Cardiac fibroblast (primary cell): ENCODE data around the gene ADM.
A peak's percentile ranks its signal among the peaks of the same experiment; 100 is the strongest.

Experiments
- DNase-seq, 2 donors: peaks; one replicate each; pipeline versions ENCODE4 v3.0.0 to v3.0.0-alpha.2; 2010; ENCODE audit warnings: low read depth in 2 of 2
- H3K4me3 ChIP-seq, 2 donors: replicated peaks in 1 of 2; 1 replicate in 1 of 2; 2 replicates in 1 of 2; pipeline ENCODE4 v1.5.1; 2011; ENCODE audit warnings: low read depth in 2 of 2, low read length in 2 of 2, mild to moderate bottlenecking in 2 of 2, moderate library complexity in 1 of 2
- TF ChIP-seq, protein P1 (sequence below): IDR thresholded peaks from one replicate; pipeline ENCODE4 v1.5.1; 2011; ENCODE audit warnings: low read depth, mild to moderate bottlenecking, low read length, inconsistent platforms

Gene ADM

DNA sequence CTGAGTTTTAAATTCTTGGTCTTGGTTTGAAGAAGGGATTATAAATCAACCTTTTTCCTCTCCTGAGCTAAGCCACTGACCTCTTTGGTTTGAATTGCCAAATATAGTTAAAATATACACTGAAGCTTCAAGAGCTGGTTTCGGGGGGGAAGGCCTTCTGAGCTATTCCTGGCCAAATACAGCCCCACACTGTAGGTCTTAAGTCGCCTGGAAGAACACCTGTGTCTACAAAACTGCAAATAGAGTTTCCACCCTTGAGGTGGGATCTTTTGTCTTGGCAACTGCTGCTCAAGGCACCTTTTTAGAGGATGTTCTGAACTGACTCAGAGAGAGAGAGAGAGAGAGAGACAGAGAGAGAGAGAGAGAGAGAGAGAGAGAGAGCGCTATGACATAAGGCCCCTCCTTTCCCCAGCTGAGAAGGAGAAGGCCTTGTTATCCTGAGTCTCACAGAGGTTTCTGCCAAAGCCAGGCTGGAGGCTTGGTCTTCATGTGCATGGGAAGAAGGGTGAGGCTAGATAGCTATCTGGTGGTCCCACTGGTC, 5.5 kb downstream of the ADM start:
- DNase-seq, result peak; percentile 41 to 74
- TF ChIP-seq, protein P1, sequence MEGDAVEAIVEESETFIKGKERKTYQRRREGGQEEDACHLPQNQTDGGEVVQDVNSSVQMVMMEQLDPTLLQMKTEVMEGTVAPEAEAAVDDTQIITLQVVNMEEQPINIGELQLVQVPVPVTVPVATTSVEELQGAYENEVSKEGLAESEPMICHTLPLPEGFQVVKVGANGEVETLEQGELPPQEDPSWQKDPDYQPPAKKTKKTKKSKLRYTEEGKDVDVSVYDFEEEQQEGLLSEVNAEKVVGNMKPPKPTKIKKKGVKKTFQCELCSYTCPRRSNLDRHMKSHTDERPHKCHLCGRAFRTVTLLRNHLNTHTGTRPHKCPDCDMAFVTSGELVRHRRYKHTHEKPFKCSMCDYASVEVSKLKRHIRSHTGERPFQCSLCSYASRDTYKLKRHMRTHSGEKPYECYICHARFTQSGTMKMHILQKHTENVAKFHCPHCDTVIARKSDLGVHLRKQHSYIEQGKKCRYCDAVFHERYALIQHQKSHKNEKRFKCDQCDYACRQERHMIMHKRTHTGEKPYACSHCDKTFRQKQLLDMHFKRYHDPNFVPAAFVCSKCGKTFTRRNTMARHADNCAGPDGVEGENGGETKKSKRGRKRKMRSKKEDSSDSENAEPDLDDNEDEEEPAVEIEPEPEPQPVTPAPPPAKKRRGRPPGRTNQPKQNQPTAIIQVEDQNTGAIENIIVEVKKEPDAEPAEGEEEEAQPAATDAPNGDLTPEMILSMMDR, result no peak
- H3K4me3 ChIP-seq, result no peak overlapping the region

DNA sequence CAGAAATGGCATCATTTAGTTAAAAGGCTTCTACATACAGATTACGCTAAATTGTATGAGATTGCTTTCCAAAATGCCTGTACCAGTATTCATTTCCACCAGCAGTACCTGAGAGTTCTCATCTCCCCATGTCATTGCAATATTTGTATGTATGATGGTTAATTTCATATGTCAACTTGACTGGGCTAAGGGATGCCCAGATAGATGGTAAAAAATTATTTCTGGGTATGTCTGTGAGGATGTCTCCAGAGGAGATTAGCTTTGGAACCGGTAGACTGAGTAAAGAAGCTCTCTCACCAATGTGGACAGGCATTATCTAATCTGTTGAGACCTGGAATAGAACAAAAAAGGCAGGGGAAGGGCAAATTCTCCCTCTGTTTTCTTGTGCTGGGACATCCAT, 6.9 kb downstream of the ADM start:
- TF ChIP-seq, protein P1, result no peak
- H3K4me3 ChIP-seq, result no peak overlapping the region
- DNase-seq, result no peak

DNA sequence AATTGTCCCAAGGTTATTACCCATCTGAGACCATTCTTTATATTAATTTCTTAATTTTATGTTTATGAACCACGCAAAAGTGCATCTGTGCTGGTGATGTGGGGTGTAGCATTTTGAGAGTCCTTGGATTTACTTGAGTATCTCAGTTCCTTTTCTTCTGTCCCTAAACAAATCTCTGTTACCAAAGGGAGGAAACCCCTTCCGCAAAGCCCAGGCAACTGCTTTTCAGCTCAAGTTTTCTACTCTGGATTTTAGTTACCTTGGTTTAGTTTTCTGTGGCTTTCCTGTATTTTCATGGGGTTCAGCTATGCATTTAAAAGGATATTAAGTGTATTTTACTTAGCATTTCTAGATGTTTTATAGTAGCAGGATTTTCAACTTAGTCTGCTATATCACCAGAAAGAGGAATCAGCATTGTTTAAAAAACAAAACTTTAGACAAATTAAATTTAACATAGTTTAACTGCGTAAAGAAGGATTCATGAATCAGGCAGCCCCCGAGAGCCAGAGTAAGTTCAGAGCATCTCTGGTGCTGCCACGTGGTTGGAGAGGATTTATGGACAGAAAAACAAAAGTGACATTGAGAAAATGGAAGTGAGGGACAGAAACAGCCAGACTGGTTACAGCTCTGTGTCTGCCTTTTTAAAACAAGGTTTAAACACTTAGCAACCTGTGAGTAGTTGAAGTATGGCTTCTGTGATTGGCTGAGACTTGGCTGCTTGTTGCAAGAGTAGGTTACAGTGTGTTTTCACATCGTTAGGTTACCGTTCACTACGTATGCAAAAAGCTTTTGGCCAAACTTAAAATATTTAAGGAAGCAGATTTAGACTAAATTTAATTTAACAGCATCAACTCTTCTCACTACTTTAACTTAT, 9.6 kb downstream of the ADM start:
- TF ChIP-seq, protein P1, result no peak
- H3K4me3 ChIP-seq, result no peak overlapping the region
- peak; percentile 70 to 75 for DNase-seq

DNA sequence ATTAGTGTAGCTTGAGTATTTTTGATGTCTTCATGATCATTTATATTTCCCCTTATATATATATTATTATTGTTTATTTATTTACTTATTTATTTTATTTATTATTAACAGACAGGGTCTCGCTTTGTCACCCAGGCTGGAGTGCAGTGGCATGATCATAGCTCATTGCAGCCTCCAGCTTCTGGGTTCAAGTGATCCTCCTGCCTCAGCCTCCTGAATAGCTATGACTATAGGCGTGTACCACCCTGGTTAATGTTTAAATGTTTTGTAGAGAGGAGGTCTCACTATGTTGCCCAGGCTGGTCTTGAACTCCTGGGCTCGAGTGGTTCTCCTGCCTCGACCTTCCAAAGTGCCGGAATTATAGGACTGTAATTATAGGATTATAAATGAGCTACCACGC, 10.2 kb downstream of the ADM start:
- no peak for DNase-seq
- TF ChIP-seq, protein P1, result no peak

DNA sequence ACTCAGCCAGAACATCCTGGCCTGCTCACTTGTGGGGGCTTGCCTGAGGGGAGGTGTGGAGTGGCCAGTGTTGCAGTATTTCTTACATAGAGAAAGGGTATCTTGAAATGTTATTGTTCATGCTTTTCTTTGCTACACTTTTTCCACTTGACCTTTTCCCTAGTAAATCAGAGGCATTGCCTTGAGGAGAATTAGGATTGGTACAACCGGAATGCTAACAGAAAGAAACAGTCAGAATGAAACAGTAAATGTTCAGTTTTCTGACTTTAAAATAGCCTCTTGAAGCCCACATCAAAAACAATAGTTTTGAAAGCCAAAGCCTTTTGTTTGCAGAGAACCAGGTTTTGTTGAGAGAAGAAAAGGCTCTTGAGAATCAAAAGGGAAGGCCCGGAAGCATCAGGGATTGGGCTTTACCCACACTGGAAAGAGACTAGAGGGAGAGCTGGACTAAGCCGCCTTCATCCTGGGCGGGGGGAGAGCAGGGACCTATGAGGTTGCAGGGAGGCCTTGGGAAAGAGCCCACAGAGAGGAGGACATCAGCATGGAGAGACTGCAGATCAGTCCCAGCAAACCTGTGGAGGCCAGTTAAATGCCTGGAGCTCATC, 12.4 kb downstream of the ADM start:
- TF ChIP-seq, protein P1, result no peak
- no peak for DNase-seq
- H3K4me3 ChIP-seq, result no peak overlapping the region

More for the DNA sequence above, 10.2 kb downstream of the ADM start:
- no peak overlapping the region for H3K4me3 ChIP-seq

DNA sequence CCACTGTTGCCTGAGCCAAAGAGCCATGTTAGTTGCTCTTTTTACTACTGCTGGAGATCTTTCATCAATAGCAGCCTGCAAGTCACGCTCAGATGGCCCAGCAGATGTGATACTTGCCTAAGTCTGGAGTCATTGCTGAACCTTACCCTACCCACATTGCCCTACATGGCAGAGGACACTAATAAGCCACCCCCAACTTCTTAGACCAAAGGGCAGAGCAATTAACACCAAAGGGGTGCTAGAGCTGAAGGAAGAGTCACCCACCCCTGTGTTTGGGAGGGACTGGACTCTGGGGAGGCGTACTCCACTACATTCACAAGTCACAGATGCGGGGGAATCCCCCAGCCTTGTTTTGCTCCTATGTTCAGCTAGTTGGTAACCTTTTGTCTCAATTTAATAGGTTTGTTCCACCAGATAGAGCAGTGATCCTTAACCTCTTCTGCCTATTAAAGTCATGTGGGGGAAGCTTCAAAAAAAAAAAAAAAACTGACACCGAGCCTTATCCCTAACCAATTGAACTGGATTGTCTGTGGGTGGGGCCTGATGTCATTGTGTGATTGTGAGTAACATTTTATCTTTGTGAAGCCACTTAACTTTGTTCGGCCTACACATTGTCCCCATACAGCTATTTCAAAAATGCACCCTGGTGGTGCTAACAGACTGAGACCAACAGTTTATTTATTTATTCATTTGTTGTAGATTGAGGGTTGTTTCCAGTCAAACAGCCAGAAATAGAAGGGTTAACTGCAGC, 13.1 kb downstream of the ADM start:
- TF ChIP-seq, protein P1, result no peak
- H3K4me3 ChIP-seq, result no peak overlapping the region

More for the DNA sequence above, 13.1 kb downstream of the ADM start:
- DNase-seq, result no peak
